GM23338 (cell line): ENCODE results near the gene CCDC32. TPM values are rescaled to one million over a fixed set of nuclear protein-coding genes. Genes with fewer than 3 reads are reported as not detected.

Source experiments
- ATAC-seq: fragments of 200-7000 bp; cut with Tn5 transposase; 3 replicates; pipeline ENCODE4 v1.9.1; 2020
- DNase-seq: peaks from one replicate; pipeline ENCODE4 v3.0.0-alpha.2; 2015; ENCODE audit warnings: low spot score
- H2AFZ ChIP-seq: fragments of 200-600 bp; sonication (generic); 2 replicates; pipeline ENCODE4 v1.8.0; 2016; ENCODE audit warnings: antibody characterized with exemption, mild to moderate bottlenecking, moderate library complexity
- H3F3A ChIP-seq: fragments of 200-600 bp; sonication (generic); replicated peaks from 2 replicates; pipeline ENCODE4 v1.8.0; 2017; ENCODE audit warnings: antibody characterized with exemption, mixed run types, low read depth
- H3K27ac ChIP-seq: fragments of 200-600 bp; sonication (generic); 2 replicates; pipeline ENCODE4 v1.6.1; 2016; ENCODE audit warnings: low read depth
- H3K27me3 ChIP-seq: fragments of 200-600 bp; sonication (generic); 2 replicates; pipeline ENCODE4 v1.8.0; 2016; ENCODE audit warnings: mild to moderate bottlenecking, mixed run types, moderate library complexity; ENCODE audit not compliant: insufficient read depth
- H3K36me3 ChIP-seq: fragments of 200-600 bp; sonication (generic); 2 replicates; pipeline ENCODE4 v1.8.0; 2016; ENCODE audit warnings: mild to moderate bottlenecking; ENCODE audit not compliant: insufficient read depth
- H3K4me1 ChIP-seq: fragments of 200-600 bp; sonication (generic); 2 replicates; pipeline ENCODE4 v1.8.0; 2016; ENCODE audit warnings: mild to moderate bottlenecking, moderate library complexity; ENCODE audit not compliant: insufficient read depth
- H3K4me2 ChIP-seq: fragments of 200-600 bp; sonication (generic); 2 replicates; pipeline ENCODE4 v1.7.1; 2017; ENCODE audit warnings: mixed run types
- H3K4me3 ChIP-seq: fragments of 200-600 bp; sonication (generic); 2 replicates; pipeline ENCODE4 v1.6.1; 2016; ENCODE audit warnings: mixed run types
- H3K79me2 ChIP-seq: fragments of 200-600 bp; sonication (generic); replicated peaks from 2 replicates; pipeline ENCODE4 v1.8.0; 2017; ENCODE audit warnings: mild to moderate bottlenecking; ENCODE audit not compliant: insufficient read depth
- H3K9me2 ChIP-seq: fragments of 200-600 bp; sonication (generic); 2 replicates; pipeline ENCODE4 v1.8.0; 2017; ENCODE audit not compliant: insufficient read depth
- H4K20me1 ChIP-seq: fragments of 200-600 bp; sonication (generic); replicated peaks from 2 replicates; pipeline ENCODE4 v1.8.0; 2017; ENCODE audit warnings: mild to moderate bottlenecking; ENCODE audit not compliant: insufficient read depth
- H3K27ac Mint-ChIP-seq: 2 replicates; pipeline ENCODE4 v1.8.0; 2020; ENCODE audit warnings: inconsistent platforms, mild to moderate bottlenecking, moderate library complexity, mixed read lengths
- H3K27me3 Mint-ChIP-seq: 3 replicates; pipeline ENCODE4 v1.8.0; 2022; ENCODE audit warnings: low read depth, mild to moderate bottlenecking, moderate library complexity, mixed read lengths, inconsistent platforms; ENCODE audit not compliant: insufficient read depth, poor library complexity
- H3K36me3 Mint-ChIP-seq: 3 replicates; pipeline ENCODE4 v1.8.0; 2021; ENCODE audit warnings: low read depth, mild to moderate bottlenecking, inconsistent platforms, moderate library complexity, mixed read lengths
- H3K4me1 Mint-ChIP-seq: 3 replicates; pipeline ENCODE4 v1.8.0; 2020; ENCODE audit warnings: mild to moderate bottlenecking, inconsistent platforms, mixed read lengths
- H3K4me3 Mint-ChIP-seq: 3 replicates; pipeline ENCODE4 v1.8.0; 2021; ENCODE audit warnings: moderate library complexity, mild to moderate bottlenecking, inconsistent platforms, mixed read lengths
- H3K9me3 Mint-ChIP-seq: 3 replicates; pipeline ENCODE4 v1.8.0; 2020; ENCODE audit warnings: moderate library complexity, mild to moderate bottlenecking, inconsistent platforms, mixed read lengths
- CREB1 ChIP-seq: fragments of 250-450 bp; sonication (Bioruptor Pico); IDR thresholded peaks from 2 replicates; pipeline ENCODE4 v1.5.0; 2020; ENCODE audit warnings: low read depth, mild to moderate bottlenecking, moderate library complexity
- EZH2 ChIP-seq: fragments of 200-600 bp; sonication (generic); IDR thresholded peaks from one replicate; pipeline ENCODE4 v1.8.0; 2017; ENCODE audit warnings: antibody characterized with exemption, mild to moderate bottlenecking, low read depth; ENCODE audit not compliant: unreplicated experiment
- STAT1 ChIP-seq: IDR thresholded peaks from one replicate; pipeline ENCODE4 v1.6.1; 2016; ENCODE audit warnings: antibody characterized with exemption; ENCODE audit not compliant: unreplicated experiment
- ZNF331 ChIP-seq: fragments of 250-450 bp; sonication (Bioruptor Pico); IDR thresholded peaks from 2 replicates; pipeline ENCODE4 v1.5.0; 2020; ENCODE audit warnings: low read depth, mild to moderate bottlenecking, moderate library complexity
- ZNF462 ChIP-seq: fragments of 250-450 bp; sonication (Bioruptor Pico); IDR thresholded peaks from 2 replicates; pipeline ENCODE4 v1.5.0; 2020; ENCODE audit warnings: mild to moderate bottlenecking, moderate library complexity
- polyA plus RNA-seq: library from polyadenylated mRNA; unstranded; fragments of >200 nt; fragmentation: Nextera tagmentation; extraction: Ambion mirVana; gene quantifications from 2 replicates; pipeline ENCODE4 v1.2.1, GENCODE V29; 2016
- total RNA-seq: library from RNA; depleted of rRNA; stranded (reverse); fragments of >200 nt; shearing (Covaris generic); gene quantifications from 2 replicates; pipeline ENCODE4 v1.2.3, GENCODE V29; 2014

Gene CCDC32
- total and polyA plus RNA-seq, 2 experiments from 2014 or later = 13.8 to 15.4 TPM

GRCh38 chr15:40597024-40597423 is 32.2 kb upstream of the CCDC32 start (continued):
- no peak for TF ChIP-seq ZNF462 (CRISPR knock-in tag)
- no peak for TF ChIP-seq STAT1
- TF ChIP-seq EZH2 = no peak

GRCh38 chr15:40595773-40596172 is 30.9 kb upstream of the CCDC32 start:
- Histone ChIP-seq H3K27ac (no peak overlapping the region), H3K79me2 (peaks cover 57% of the 10 kb centered on the region), H3K4me1 (peaks cover 12% of the 10 kb centered on the region), H3K9me2 (no peaks in the 10 kb centered on the region), H3K4me3 (no peak overlapping the region), H3K36me3 (no peaks in the 10 kb centered on the region), H2AFZ (no peak overlapping the region), H3K4me2 (no peak overlapping the region), H3F3A (peaks cover 4% of the 10 kb centered on the region; the same call in 1 of the 2 replicates), H4K20me1 (no peaks in the 10 kb centered on the region; the same call in 1 of the 2 replicates), H3K27me3 (no peaks in the 10 kb centered on the region)
- DNase-seq (no peak), ATAC-seq (no peak)
- Mint-ChIP-seq H3K27ac (no peak overlapping the region), H3K36me3 (peaks cover 3% of the 10 kb centered on the region; the same call in 1 of the 3 replicates), H3K9me3 (peaks cover 5% of the 10 kb centered on the region), H3K4me3 (no peak overlapping the region), H3K4me1 (peaks cover 17% of the 10 kb centered on the region), H3K27me3 (peaks cover 10% of the 10 kb centered on the region)
- no peak for TF ChIP-seq CREB1 (CRISPR knock-in tag)

GRCh38 chr15:40595219-40595618 is 30.4 kb upstream of the CCDC32 start:
- peak overlapping the region; percentile 98 for H3K4me3 Mint-ChIP-seq
- H3K4me1 ChIP-seq = peaks cover 17% of the 10 kb centered on the region
- H3K9me2 ChIP-seq = no peaks in the 10 kb centered on the region
- peaks cover 3% of the 10 kb centered on the region; the same call in 1 of the 3 replicates for H3K36me3 Mint-ChIP-seq
- peaks cover 5% of the 10 kb centered on the region for H3K9me3 Mint-ChIP-seq
- H3K27ac Mint-ChIP-seq = no peak overlapping the region
- DNase-seq (no peak), ATAC-seq (no peak)
- H2AFZ ChIP-seq = peak overlapping the region; percentile 77
- no peaks in the 10 kb centered on the region; the same call in 1 of the 2 replicates for H4K20me1 ChIP-seq
- H3F3A ChIP-seq = peaks cover 7% of the 10 kb centered on the region; the same call in 1 of the 2 replicates
- H3K27me3 ChIP-seq = no peaks in the 10 kb centered on the region
- peaks cover 23% of the 10 kb centered on the region for H3K4me1 Mint-ChIP-seq
- H3K27ac ChIP-seq = no peak overlapping the region
- H3K4me3 ChIP-seq = peak overlapping the region; percentile 95
- no peaks in the 10 kb centered on the region for H3K36me3 ChIP-seq
- H3K4me2 ChIP-seq = peak overlapping the region; percentile 99
- peaks cover 14% of the 10 kb centered on the region for H3K27me3 Mint-ChIP-seq
- TF ChIP-seq ZNF331 (CRISPR knock-in tag) = no peak
- no peak for TF ChIP-seq STAT1
- TF ChIP-seq EZH2 = no peak
- H3K79me2 ChIP-seq = peaks cover 52% of the 10 kb centered on the region
